GM12878 (cell line): ENCODE measurements around the gene SH2B3. TPM values are rescaled to one million over a fixed set of nuclear protein-coding genes. Genes with fewer than 3 reads are reported as not detected.
A peak's percentile ranks its signal among the peaks of the same experiment; 100 is the strongest.

Experiments used
- ATF2 ChIP-seq: IDR thresholded peaks from 2 replicates; pipeline ENCODE4 v1.6.1; 2012; ENCODE audit warnings: low read length, inconsistent platforms
- ATF3 ChIP-seq: IDR thresholded peaks from 2 replicates; pipeline ENCODE4 v1.6.1; 2011; ENCODE audit warnings: low read depth, mild to moderate bottlenecking, low read length, moderate library complexity, borderline replicate concordance; ENCODE audit errors: extremely low read depth
- CEBPB ChIP-seq, 2 experiments: fragments of 150-350 bp in 1 of 2; IDR thresholded peaks; 2 replicates each; pipeline ENCODE4 v1.6.1; 2012 to 2014; ENCODE audit warnings: low read depth in 2 of 2, low read length in 2 of 2, borderline replicate concordance in 1 of 2, inconsistent platforms in 1 of 2
- CREB1 ChIP-seq: IDR thresholded peaks from 2 replicates; pipeline ENCODE4 v1.6.1; 2012; ENCODE audit warnings: low read depth, mild to moderate bottlenecking, inconsistent platforms
- CREM ChIP-seq: IDR thresholded peaks from 2 replicates; pipeline ENCODE4 v1.6.1; 2014; ENCODE audit warnings: antibody characterized with exemption, low read depth
- ELK1 ChIP-seq: IDR thresholded peaks from 2 replicates; pipeline ENCODE4 v1.6.1; 2012; ENCODE audit warnings: low read depth, low read length, improper control_type of control experiment
- FOXM1 ChIP-seq: IDR thresholded peaks from 2 replicates; pipeline ENCODE4 v1.6.1; 2012; ENCODE audit warnings: low read depth, mild to moderate bottlenecking, inconsistent platforms, low read length, moderate library complexity
- HDAC2 ChIP-seq: fragments of 200-600 bp; sonication (generic); IDR thresholded peaks from 2 replicates; pipeline ENCODE4 v1.6.1; 2017
- IRF5 ChIP-seq: fragments of 450-650 bp; IDR thresholded peaks from 2 replicates; pipeline ENCODE4 v1.6.1; 2017; ENCODE audit warnings: borderline replicate concordance
- JUND ChIP-seq: IDR thresholded peaks from 2 replicates; pipeline ENCODE4 v1.6.1; 2012; ENCODE audit warnings: low read depth, mild to moderate bottlenecking, low read length, improper control_type of control experiment, moderate library complexity
- MYB ChIP-seq: fragments of 150-350 bp; IDR thresholded peaks from 2 replicates; pipeline ENCODE4 v1.6.1; 2014; ENCODE audit warnings: mild to moderate bottlenecking, low read depth, low read length, borderline replicate concordance
- NFYB ChIP-seq: IDR thresholded peaks from 2 replicates; pipeline ENCODE4 v1.6.1; 2011; ENCODE audit warnings: low read depth, mild to moderate bottlenecking, low read length, improper control_type of control experiment, moderate library complexity; ENCODE audit not compliant: insufficient read depth
- NKRF ChIP-seq: fragments of 450-650 bp; conservative IDR thresholded peaks from 2 replicates; pipeline ENCODE4 v1.6.1; 2017; ENCODE audit warnings: mild to moderate bottlenecking, moderate library complexity
- SREBF2 ChIP-seq: IDR thresholded peaks from 2 replicates; pipeline ENCODE4 v1.6.1; 2012; ENCODE audit warnings: mild to moderate bottlenecking, low read length
- STAT1 ChIP-seq: fragments of 450-650 bp; conservative IDR thresholded peaks from 2 replicates; pipeline ENCODE4 v1.6.1; 2014; ENCODE audit warnings: antibody characterized with exemption, mild to moderate bottlenecking
- SUPT20H ChIP-seq: IDR thresholded peaks from 2 replicates; pipeline ENCODE4 v1.6.1; 2011; ENCODE audit warnings: low read depth, mild to moderate bottlenecking, low read length, moderate library complexity, borderline replicate concordance; ENCODE audit not compliant: control insufficient read depth
- SUZ12 ChIP-seq: fragments of 200-600 bp; sonication (generic); IDR thresholded peaks from one replicate; pipeline ENCODE4 v1.6.1; 2018; ENCODE audit warnings: antibody characterized with exemption, mild to moderate bottlenecking; ENCODE audit not compliant: unreplicated experiment
- YY1 ChIP-seq: IDR thresholded peaks from 2 replicates; pipeline ENCODE4 v1.6.1; 2011; ENCODE audit warnings: low read depth, mild to moderate bottlenecking, low read length
- ZBTB11 ChIP-seq: fragments of 450-650 bp; formaldehyde crosslinking; IDR thresholded peaks from 2 replicates; pipeline ENCODE4 v1.5.0; 2022; ENCODE audit warnings: mild to moderate bottlenecking, missing genetic modification characterization
- ZNF207 ChIP-seq: fragments of 450-650 bp; IDR thresholded peaks from 2 replicates; pipeline ENCODE4 v1.6.1; 2014; ENCODE audit warnings: antibody characterized with exemption, mild to moderate bottlenecking, borderline replicate concordance
- ZZZ3 ChIP-seq: IDR thresholded peaks from 2 replicates; pipeline ENCODE4 v1.6.1; 2011; ENCODE audit warnings: low read depth; ENCODE audit not compliant: control insufficient read depth, insufficient read length
- polyA plus RNA-seq, 11 experiments: library from polyadenylated mRNA; depleted of rRNA in 4 of 11; unstranded in 6 of 11; stranded (reverse) in 5 of 11; fragments of >200 nt; fragmentation: Nextera tagmentation in 4 of 11; fragmentation: Illumina TruSeq in 1 of 11; extraction: Ambion mirVana in 4 of 11; extraction: Trizol in 1 of 11; gene quantifications; 1 replicate in 1 of 11; 2 replicates in 10 of 11; pipeline versions ENCODE4 v1.2.1 to v1.2.3, GENCODE V29; 2011 to 2016; ENCODE audit warnings: inconsistent platforms in 2 of 11, missing spikeins in 2 of 11, low read depth in 1 of 11
- total RNA-seq, 4 experiments: library from RNA; depleted of rRNA in 3 of 4; stranded (reverse); fragments of >200 nt in 3 of 4; fragmentation: Illumina TruSeq in 1 of 4; extraction: Trizol in 1 of 4; gene quantifications; 2 replicates each; pipeline versions ENCODE4 v1.2.1 to v1.2.3, GENCODE V29; 2013 to 2021

SH2B3 gene
- total and polyA plus RNA-seq, 10 of the 15 experiments (the other 5 are each of a cell fraction or from before 2014, with no cell fraction given), result 5.8 to 46.4 (median 23.3) TPM

- TF ChIP-seq ZBTB11 (CRISPR knock-in tag) (no peak), HDAC2 (no peak), ELK1 (no peak), JUND (no peak), CREM (no peak), CEBPB (IDR thresholded peaks at IDR 0.05; ENCODE audit: borderline replicate concordance in 1 of 2, low read depth in 2 of 2, low read length in 2 of 2) (no peak), CREB1 (no peak), ZZZ3 (no peak), STAT1 (no peak), NFYB (no peak), ZNF207 (no peak), MYB (no peak), ATF3 (no peak), NKRF (peak; percentile 19; the same call in 1 of the 2 replicates), YY1 (no peak), SREBF2 (no peak), SUPT20H (no peak), SUZ12 (no peak), ATF2 (no peak), FOXM1 (no peak), IRF5 (no peak)
Observed at GRCh38 chr12:111409780-111410430, 4.2 kb downstream of the SH2B3 start (continued).
